ENCODE measurements around the gene ZNF587. TPM values are rescaled to one million over a fixed set of nuclear protein-coding genes. Genes with fewer than 3 reads are reported as not detected.
A peak's percentile ranks its signal among the peaks of the same experiment; 100 is the strongest.

ZNF587 gene
- total and polyA plus RNA-seq, 10 of the 15 experiments (the other 5 are each of a cell fraction or from before 2014, with no cell fraction given) = 1.9 to 27.8 (median 13.5) TPM

- TF ChIP-seq PRDM15 (CRISPR knock-in tag; IDR thresholded peaks at IDR 0.05) = no peak
- TF ChIP-seq RUNX3 (IDR thresholded peaks at IDR 0.05; ENCODE audit: low read length) = peak; percentile 29; the same call in 1 of the 2 replicates
- TF ChIP-seq BCL11A (IDR thresholded peaks at IDR 0.05; ENCODE audit: low read depth, low read length) = no peak
- no peak for TF ChIP-seq SREBF2 (IDR thresholded peaks at IDR 0.05; ENCODE audit: low read length)
- TF ChIP-seq ATF3 (IDR thresholded peaks at IDR 0.05; ENCODE audit: borderline replicate concordance, extremely low read depth, low read depth, low read length) = no peak
- TF ChIP-seq, protein P1, sequence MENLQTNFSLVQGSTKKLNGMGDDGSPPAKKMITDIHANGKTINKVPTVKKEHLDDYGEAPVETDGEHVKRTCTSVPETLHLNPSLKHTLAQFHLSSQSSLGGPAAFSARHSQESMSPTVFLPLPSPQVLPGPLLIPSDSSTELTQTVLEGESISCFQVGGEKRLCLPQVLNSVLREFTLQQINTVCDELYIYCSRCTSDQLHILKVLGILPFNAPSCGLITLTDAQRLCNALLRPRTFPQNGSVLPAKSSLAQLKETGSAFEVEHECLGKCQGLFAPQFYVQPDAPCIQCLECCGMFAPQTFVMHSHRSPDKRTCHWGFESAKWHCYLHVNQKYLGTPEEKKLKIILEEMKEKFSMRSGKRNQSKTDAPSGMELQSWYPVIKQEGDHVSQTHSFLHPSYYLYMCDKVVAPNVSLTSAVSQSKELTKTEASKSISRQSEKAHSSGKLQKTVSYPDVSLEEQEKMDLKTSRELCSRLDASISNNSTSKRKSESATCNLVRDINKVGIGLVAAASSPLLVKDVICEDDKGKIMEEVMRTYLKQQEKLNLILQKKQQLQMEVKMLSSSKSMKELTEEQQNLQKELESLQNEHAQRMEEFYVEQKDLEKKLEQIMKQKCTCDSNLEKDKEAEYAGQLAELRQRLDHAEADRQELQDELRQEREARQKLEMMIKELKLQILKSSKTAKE (IDR thresholded peaks at IDR 0.05; ENCODE audit: low read depth, poor library complexity, severe bottlenecking) = no peak
- TF ChIP-seq RCOR1 (conservative IDR thresholded peaks at IDR 0.05; ENCODE audit: low read depth, low read length) = no peak
- TF ChIP-seq, protein P2, sequence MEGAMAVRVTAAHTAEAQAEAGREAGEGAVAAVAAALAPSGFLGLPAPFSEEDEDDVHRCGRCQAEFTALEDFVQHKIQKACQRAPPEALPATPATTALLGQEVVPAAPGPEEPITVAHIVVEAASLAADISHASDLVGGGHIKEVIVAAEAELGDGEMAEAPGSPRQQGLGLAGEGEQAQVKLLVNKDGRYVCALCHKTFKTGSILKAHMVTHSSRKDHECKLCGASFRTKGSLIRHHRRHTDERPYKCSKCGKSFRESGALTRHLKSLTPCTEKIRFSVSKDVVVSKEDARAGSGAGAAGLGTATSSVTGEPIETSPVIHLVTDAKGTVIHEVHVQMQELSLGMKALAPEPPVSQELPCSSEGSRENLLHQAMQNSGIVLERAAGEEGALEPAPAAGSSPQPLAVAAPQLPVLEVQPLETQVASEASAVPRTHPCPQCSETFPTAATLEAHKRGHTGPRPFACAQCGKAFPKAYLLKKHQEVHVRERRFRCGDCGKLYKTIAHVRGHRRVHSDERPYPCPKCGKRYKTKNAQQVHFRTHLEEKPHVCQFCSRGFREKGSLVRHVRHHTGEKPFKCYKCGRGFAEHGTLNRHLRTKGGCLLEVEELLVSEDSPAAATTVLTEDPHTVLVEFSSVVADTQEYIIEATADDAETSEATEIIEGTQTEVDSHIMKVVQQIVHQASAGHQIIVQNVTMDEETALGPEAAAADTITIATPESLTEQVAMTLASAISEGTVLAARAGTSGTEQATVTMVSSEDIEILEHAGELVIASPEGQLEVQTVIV (IDR thresholded peaks at IDR 0.05; ENCODE audit: borderline replicate concordance, partially characterized antibody) = no peak
- no peak for TF ChIP-seq JUND (IDR thresholded peaks at IDR 0.05; ENCODE audit: low read depth, low read length)
- no peak for TF ChIP-seq ZZZ3 (IDR thresholded peaks at IDR 0.05; ENCODE audit: control insufficient read depth, insufficient read length, low read depth)
- no peak for TF ChIP-seq CHD2 (IDR thresholded peaks at IDR 0.05; ENCODE audit: borderline replicate concordance, low read depth, low read length)
- TF ChIP-seq ASH2L (IDR thresholded peaks at IDR 0.05; ENCODE audit: borderline replicate concordance, low read depth) = no peak
- peak; percentile 66 for TF ChIP-seq SPI1 (IDR thresholded peaks at IDR 0.05; ENCODE audit: borderline replicate concordance, insufficient read depth, low read depth, low read length)
- TF ChIP-seq, protein P3, sequence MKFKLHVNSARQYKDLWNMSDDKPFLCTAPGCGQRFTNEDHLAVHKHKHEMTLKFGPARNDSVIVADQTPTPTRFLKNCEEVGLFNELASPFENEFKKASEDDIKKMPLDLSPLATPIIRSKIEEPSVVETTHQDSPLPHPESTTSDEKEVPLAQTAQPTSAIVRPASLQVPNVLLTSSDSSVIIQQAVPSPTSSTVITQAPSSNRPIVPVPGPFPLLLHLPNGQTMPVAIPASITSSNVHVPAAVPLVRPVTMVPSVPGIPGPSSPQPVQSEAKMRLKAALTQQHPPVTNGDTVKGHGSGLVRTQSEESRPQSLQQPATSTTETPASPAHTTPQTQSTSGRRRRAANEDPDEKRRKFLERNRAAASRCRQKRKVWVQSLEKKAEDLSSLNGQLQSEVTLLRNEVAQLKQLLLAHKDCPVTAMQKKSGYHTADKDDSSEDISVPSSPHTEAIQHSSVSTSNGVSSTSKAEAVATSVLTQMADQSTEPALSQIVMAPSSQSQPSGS (IDR thresholded peaks at IDR 0.05; ENCODE audit: low read length) = no peak
- TF ChIP-seq RELB (IDR thresholded peaks at IDR 0.05; ENCODE audit: low read depth) = no peak
- TF ChIP-seq MTA2 (IDR thresholded peaks at IDR 0.05; ENCODE audit: low read depth) = no peak
Measured at GRCh38 chr19:57802269-57802668, 47.4 kb upstream of the ZNF587 start (continued).

All from GM12878 (cell line).